ENCODE data around the gene ARRDC1.

The ARRDC1 gene

DNA sequence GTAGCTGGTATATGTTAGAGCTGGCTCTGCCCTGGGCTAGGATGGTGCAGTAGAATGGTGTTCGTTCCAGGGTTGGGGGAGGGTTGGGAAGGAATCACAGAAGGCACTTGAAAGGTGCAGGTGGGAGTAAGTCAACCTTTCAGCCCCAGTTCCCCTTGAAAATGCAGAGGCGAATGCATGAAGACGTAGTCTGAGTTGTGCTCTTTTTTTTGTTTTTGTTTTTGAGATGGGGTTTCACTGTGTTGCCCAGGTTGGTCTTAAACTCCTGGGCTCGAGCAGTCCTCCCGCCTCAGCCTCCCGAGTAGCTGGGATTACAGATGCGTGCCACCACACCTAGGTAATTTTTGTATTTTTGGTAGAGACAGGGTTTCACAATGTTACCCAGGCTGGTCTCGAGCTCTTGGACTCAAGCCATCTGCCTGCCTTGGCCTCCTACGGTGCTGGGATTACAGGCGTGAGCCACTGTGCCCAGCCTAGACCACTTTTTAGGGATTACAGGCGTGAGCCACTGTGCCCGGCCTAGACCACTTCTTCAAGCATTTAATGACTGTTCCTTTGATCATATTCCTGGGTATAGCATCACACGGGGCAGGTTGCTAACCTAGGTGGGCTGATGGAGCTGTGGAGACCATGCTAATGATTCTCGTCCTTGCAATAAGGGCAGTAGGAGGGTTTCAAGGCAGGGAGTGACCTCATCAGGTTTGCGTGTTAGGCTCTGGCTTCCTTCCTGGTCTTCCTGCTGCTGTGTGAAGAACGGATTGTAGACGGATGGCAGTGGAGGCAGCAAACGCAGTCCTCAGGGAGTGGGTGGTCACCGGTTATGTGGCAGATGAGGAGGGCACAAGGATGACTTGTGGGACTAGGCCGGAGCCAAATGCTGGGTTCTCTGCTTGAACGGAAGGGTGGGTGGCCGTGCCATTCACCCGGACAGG, 27.0 kb downstream of the ARRDC1 start:
- Histone ChIP-seq H3K9me3 (ENCODE audit: control insufficient read depth, insufficient read depth, low read length) (no peaks in the 10 kb centered on the region), H3K9ac (ENCODE audit: low read depth, low read length) (no peak overlapping the region), H3K27me3 (ENCODE audit: control insufficient read depth, insufficient read depth, low read length) (no peaks in the 10 kb centered on the region), H3K36me3 (ENCODE audit: control insufficient read depth, insufficient read depth, low read length) (no peaks in the 10 kb centered on the region), H3K4me1 (ENCODE audit: control insufficient read depth, insufficient read depth, low read length) (peaks cover 9% of the 10 kb centered on the region), H3K4me3 (ENCODE audit: low read depth, low read length) (no peak overlapping the region)

DNA sequence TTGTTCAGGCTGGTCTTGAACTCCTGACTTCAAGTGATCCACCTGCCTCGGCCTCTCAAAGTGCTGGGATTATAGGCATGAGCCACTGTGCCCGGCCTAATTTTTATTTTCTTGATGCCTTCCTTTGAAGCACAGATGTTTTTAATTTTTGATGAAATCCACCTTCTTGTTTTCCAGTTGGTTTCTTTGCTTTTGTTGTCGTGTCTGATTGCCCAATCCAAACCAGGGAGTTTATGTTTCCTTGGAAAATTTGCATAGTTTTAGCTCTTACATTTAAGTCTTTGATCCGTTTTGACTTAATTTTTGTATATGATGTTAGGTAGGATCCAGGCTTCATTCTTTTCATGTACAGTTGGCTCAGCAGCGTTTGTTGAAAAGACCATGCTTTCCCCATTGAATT, 28.5 kb downstream of the ARRDC1 start:
- H3K9me3 ChIP-seq (ENCODE audit: control insufficient read depth, insufficient read depth, low read length), result no peaks in the 10 kb centered on the region
- no peaks in the 10 kb centered on the region for H3K36me3 ChIP-seq (ENCODE audit: control insufficient read depth, insufficient read depth, low read length)
- peaks cover 9% of the 10 kb centered on the region for H3K4me1 ChIP-seq (ENCODE audit: control insufficient read depth, insufficient read depth, low read length)
- no peak overlapping the region for H3K9ac ChIP-seq (ENCODE audit: low read depth, low read length)
- H3K27me3 ChIP-seq (ENCODE audit: control insufficient read depth, insufficient read depth, low read length), result no peaks in the 10 kb centered on the region
- no peak overlapping the region for H3K4me3 ChIP-seq (ENCODE audit: low read depth, low read length)

DNA sequence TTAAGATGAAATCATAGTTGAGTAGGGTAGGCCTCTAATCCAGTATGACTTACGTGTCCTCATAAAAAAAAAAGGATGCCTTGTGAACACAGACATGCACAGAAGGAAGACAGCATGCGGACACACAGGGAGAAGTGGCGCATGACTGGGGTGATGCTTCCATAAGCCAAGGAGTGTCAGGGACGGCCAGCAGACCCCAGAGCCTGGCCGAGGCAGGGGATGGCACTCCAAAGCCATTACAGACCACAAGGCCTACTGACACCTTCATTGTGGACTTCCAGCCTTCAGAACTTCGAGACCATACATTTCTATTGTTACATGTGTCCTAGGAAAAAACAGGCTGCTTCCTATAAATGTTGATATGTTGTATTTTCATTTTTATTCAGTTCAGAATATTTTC, 33.2 kb downstream of the ARRDC1 start:
- Histone ChIP-seq H3K27me3 (ENCODE audit: control insufficient read depth, insufficient read depth, low read length) (no peaks in the 10 kb centered on the region), H3K36me3 (ENCODE audit: control insufficient read depth, insufficient read depth, low read length) (no peaks in the 10 kb centered on the region), H3K9ac (ENCODE audit: low read depth, low read length) (no peak overlapping the region), H3K4me3 (ENCODE audit: low read depth, low read length) (no peak overlapping the region), H3K9me3 (ENCODE audit: control insufficient read depth, insufficient read depth, low read length) (no peaks in the 10 kb centered on the region), H3K4me1 (ENCODE audit: control insufficient read depth, insufficient read depth, low read length) (no peaks in the 10 kb centered on the region)

DNA sequence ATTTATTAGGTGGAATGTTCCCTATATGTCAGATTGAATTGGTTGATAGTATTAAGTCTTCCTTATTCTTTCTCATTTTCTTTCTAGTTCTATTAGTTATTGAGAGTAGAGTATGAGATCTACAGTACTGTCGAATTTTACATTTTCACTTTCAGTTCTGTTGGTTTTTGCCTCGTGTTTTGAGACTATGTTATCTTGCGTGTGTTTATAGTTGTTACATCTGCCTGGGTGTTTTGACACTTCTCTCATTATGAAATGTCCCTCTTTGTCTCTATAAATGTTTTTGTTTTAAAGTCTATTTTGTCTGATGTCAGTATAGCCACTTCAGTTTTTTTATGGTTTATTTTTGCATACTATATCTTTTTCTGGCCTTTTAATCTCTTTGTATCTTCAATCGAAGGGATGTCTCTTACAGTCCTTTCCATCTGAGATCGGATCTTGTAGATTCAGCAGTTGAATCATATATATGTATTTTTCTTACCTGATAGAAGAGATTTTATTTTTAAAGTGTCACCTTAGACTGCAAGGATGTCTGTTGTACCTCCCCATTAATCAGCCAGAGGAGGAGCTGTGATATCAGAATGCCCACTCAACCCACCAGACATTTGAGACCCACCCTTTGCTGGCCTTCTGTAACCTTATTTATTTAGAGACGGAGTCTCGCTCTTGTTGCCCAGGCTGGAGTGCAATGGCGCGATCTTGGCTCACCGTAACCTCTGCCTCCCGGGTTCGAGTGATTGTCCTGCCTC, 34.0 kb downstream of the ARRDC1 start:
- Histone ChIP-seq H3K4me1 (ENCODE audit: control insufficient read depth, insufficient read depth, low read length) (no peaks in the 10 kb centered on the region), H3K4me3 (ENCODE audit: low read depth, low read length) (no peak overlapping the region), H3K27me3 (ENCODE audit: control insufficient read depth, insufficient read depth, low read length) (no peaks in the 10 kb centered on the region), H3K9me3 (ENCODE audit: control insufficient read depth, insufficient read depth, low read length) (no peaks in the 10 kb centered on the region), H3K36me3 (ENCODE audit: control insufficient read depth, insufficient read depth, low read length) (no peaks in the 10 kb centered on the region), H3K9ac (ENCODE audit: low read depth, low read length) (no peak overlapping the region)

DNA sequence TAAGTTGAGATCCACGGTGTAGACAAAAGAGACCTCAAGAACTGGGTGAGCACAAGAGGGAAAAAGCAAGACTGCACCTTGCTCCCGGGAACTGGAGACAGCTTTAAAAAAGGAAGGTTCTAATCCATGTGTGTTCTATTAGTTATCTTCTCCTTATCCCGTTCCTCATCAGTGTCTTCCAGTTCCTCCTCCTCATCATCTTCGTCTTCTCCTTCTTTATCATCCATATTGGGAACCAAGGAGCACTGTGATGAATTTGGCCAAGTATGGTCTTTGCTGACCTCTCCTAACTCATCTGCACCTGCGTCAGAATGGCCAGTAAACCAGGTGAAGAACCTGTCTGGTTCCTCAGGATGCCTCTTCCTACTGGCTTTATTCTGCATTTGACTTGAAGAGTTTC, 35.4 kb downstream of the ARRDC1 start:
- no peaks in the 10 kb centered on the region for H3K27me3 ChIP-seq (ENCODE audit: control insufficient read depth, insufficient read depth, low read length)
- no peak overlapping the region for H3K9ac ChIP-seq (ENCODE audit: low read depth, low read length)
- no peaks in the 10 kb centered on the region for H3K36me3 ChIP-seq (ENCODE audit: control insufficient read depth, insufficient read depth, low read length)
- H3K9me3 ChIP-seq (ENCODE audit: control insufficient read depth, insufficient read depth, low read length), result no peaks in the 10 kb centered on the region
- no peak overlapping the region for H3K4me3 ChIP-seq (ENCODE audit: low read depth, low read length)
- no peaks in the 10 kb centered on the region for H3K4me1 ChIP-seq (ENCODE audit: control insufficient read depth, insufficient read depth, low read length)

DNA sequence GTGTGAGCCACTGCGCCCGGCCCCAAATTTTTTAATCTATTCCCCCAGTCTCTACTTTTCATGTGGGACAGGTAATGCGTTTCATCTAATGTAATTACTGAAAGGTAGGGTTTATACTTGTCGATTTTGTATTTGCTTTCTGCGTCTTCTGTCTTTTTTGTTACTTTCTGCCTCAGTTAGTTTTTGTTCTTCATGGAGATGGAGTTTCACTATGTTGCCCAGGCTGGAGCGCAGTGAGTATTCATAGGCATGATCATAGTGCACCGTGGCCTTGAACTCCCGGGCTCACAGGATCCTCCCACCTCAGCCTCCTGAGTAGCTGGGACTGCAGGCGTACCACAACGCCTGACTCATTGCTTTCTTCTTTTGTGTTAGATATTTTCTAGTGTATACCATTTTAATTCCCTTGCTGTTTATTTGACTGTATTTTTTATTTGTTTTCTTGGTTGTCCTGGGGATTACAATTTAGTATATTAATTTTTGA, 36.7 kb downstream of the ARRDC1 start:
- Histone ChIP-seq H3K4me3 (ENCODE audit: low read depth, low read length) (no peak overlapping the region), H3K4me1 (ENCODE audit: control insufficient read depth, insufficient read depth, low read length) (no peaks in the 10 kb centered on the region), H3K36me3 (ENCODE audit: control insufficient read depth, insufficient read depth, low read length) (no peaks in the 10 kb centered on the region), H3K27me3 (ENCODE audit: control insufficient read depth, insufficient read depth, low read length) (no peaks in the 10 kb centered on the region), H3K9me3 (ENCODE audit: control insufficient read depth, insufficient read depth, low read length) (no peaks in the 10 kb centered on the region), H3K9ac (ENCODE audit: low read depth, low read length) (no peak overlapping the region)

DNA sequence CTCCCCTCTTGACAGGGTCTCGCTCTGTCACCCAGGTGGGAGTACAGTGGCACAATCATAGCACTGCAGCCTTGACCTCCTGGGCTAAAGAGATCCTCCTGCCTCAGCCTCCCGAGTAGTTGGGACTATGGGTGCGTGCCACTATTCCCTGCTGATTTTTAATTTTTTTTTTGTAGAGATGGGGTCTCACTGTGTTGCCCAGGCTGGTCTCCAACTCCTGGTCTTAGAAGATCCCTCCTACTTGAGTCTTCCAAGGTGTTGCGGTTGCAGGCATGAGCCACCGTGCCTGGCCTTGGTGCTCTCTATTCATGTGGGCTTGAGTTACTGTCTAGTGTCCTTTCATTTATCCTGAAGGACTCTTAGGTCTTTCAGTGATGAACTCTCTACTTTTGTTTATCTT, 37.4 kb downstream of the ARRDC1 start:
- H3K4me1 ChIP-seq (ENCODE audit: control insufficient read depth, insufficient read depth, low read length), result no peaks in the 10 kb centered on the region
- no peak overlapping the region for H3K9ac ChIP-seq (ENCODE audit: low read depth, low read length)
- no peaks in the 10 kb centered on the region for H3K36me3 ChIP-seq (ENCODE audit: control insufficient read depth, insufficient read depth, low read length)
- H3K4me3 ChIP-seq (ENCODE audit: low read depth, low read length), result no peak overlapping the region
- no peaks in the 10 kb centered on the region for H3K27me3 ChIP-seq (ENCODE audit: control insufficient read depth, insufficient read depth, low read length)
- H3K9me3 ChIP-seq (ENCODE audit: control insufficient read depth, insufficient read depth, low read length), result no peaks in the 10 kb centered on the region

DNA sequence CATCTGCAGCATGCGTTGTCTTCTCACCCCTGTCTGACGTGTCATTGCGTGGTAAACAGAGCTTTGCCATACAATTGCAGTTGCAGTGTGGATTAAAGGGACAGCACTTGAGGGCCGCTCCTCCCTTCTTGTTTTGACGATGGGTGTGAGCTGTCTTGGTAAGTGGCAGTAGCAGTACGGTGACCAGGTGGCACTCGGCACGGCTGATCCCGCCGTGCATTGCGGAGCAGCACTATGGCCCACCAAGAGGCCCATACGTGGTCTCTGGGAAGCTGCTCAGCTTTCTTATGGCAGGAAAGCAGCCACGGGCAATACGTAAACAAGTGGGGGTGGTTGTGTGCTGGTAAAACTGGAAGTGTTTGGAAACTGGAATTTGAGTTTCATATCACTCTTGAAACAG, 38.4 kb downstream of the ARRDC1 start:
- no peaks in the 10 kb centered on the region for H3K27me3 ChIP-seq (ENCODE audit: control insufficient read depth, insufficient read depth, low read length)
- H3K9me3 ChIP-seq (ENCODE audit: control insufficient read depth, insufficient read depth, low read length), result no peaks in the 10 kb centered on the region
- no peaks in the 10 kb centered on the region for H3K4me1 ChIP-seq (ENCODE audit: control insufficient read depth, insufficient read depth, low read length)
- H3K9ac ChIP-seq (ENCODE audit: low read depth, low read length), result no peak overlapping the region
- H3K4me3 ChIP-seq (ENCODE audit: low read depth, low read length), result no peak overlapping the region
- no peaks in the 10 kb centered on the region for H3K36me3 ChIP-seq (ENCODE audit: control insufficient read depth, insufficient read depth, low read length)

DNA sequence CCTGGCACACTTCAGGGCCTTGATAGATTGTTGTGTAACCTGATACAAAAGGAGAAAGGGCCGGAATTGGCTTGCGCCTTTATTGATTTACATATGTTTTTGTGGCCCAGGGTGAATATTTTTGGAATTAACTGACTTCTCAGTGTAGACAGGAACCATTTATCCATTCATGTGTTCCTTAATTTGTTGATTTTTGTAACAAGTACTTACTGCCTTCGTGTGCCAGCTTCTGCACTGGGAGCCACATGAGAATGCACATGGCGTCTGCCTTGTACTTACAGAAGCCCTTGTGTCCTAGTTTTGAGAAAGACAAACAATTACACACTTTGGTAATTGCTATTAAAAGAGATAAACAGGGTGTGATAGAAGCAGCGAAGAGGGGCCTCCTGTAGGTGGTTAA, 39.7 kb downstream of the ARRDC1 start:
- H3K27me3 ChIP-seq (ENCODE audit: control insufficient read depth, insufficient read depth, low read length), result no peaks in the 10 kb centered on the region
- no peak overlapping the region for H3K4me3 ChIP-seq (ENCODE audit: low read depth, low read length)
- no peaks in the 10 kb centered on the region for H3K4me1 ChIP-seq (ENCODE audit: control insufficient read depth, insufficient read depth, low read length)
- H3K9me3 ChIP-seq (ENCODE audit: control insufficient read depth, insufficient read depth, low read length), result no peaks in the 10 kb centered on the region
- no peak overlapping the region for H3K9ac ChIP-seq (ENCODE audit: low read depth, low read length)
- H3K36me3 ChIP-seq (ENCODE audit: control insufficient read depth, insufficient read depth, low read length), result no peaks in the 10 kb centered on the region

DNA sequence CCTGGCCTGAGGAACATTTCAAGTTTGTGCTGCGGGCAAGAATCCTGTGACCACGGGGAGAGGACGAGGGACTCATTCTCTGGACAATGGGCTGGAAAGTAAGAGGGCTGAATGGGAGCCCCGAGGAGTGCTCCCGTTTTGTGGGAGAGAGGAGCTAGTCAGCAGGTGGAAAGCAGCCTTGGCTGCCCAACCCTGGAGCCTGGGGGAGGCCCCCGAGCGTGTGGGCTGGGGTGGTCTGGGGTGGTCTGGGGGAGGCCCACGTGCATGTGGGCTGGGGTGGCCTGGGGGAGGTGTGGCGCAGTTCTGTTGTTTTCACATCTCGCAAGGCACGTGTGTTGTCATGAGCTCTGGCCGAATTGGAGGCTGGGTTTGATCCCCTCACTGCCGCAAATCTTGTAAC, 40.9 kb downstream of the ARRDC1 start:
- H3K9me3 ChIP-seq (ENCODE audit: control insufficient read depth, insufficient read depth, low read length), result no peaks in the 10 kb centered on the region
- no peak overlapping the region for H3K4me3 ChIP-seq (ENCODE audit: low read depth, low read length)
- H3K36me3 ChIP-seq (ENCODE audit: control insufficient read depth, insufficient read depth, low read length), result peaks cover 5% of the 10 kb centered on the region
- no peak overlapping the region for H3K9ac ChIP-seq (ENCODE audit: low read depth, low read length)
- H3K27me3 ChIP-seq (ENCODE audit: control insufficient read depth, insufficient read depth, low read length), result no peaks in the 10 kb centered on the region
- no peaks in the 10 kb centered on the region for H3K4me1 ChIP-seq (ENCODE audit: control insufficient read depth, insufficient read depth, low read length)

DNA sequence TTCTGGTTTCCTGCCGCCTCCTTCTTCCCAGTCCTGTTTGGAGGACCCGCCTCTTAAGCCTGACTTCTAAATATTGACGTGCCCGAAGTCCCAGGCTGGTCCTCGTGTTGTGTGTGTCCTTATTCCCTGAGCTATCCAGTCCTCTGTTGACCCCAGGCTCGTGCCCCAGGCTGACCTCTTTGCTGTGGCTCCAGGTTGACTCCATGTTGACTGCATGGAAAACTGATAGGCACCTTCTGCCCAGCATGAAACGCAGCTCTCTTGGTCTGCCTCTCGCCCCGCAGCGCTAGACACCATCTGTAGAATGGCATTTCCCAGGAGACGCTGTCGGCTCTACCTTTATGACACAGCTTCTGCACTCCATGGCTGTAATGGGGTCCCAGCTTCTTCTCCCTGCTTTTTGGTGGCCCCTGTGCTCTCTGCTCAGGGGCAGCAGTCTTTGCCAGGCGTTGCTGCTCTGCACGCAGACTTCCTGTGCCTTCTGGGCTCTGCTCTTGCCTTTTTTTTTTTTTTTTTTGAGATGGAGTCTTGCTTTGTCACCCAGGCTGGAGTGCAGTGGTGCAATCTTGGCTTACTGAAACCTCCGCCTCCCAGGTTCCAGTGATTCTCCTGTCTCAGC, 41.7 kb downstream of the ARRDC1 start:
- H3K27me3 ChIP-seq (ENCODE audit: control insufficient read depth, insufficient read depth, low read length), result no peaks in the 10 kb centered on the region
- H3K36me3 ChIP-seq (ENCODE audit: control insufficient read depth, insufficient read depth, low read length), result peaks cover 5% of the 10 kb centered on the region

More for the DNA sequence above, 41.7 kb downstream of the ARRDC1 start:
- H3K4me1 ChIP-seq (ENCODE audit: control insufficient read depth, insufficient read depth, low read length), result no peaks in the 10 kb centered on the region
- H3K9ac ChIP-seq (ENCODE audit: low read depth, low read length), result no peak overlapping the region
- H3K4me3 ChIP-seq (ENCODE audit: low read depth, low read length), result no peak overlapping the region
- H3K9me3 ChIP-seq (ENCODE audit: control insufficient read depth, insufficient read depth, low read length), result no peaks in the 10 kb centered on the region
